ENCODE measurements around the gene KLB. TPM values are rescaled to one million over a fixed set of nuclear protein-coding genes. Genes with fewer than 3 reads are reported as not detected.
A peak's percentile ranks its signal among the peaks of the same experiment; 100 is the strongest.
"Not testable (repeated sequence)": the region's sequence is repeated elsewhere in the genome, so short reads cannot be mapped to it uniquely, and the experiment has no call there.

The KLB gene
- total RNA-seq, 1 donor from 2014 or later, result 0.87 TPM

GRCh38 chr4:39415678-39416283 is 9.1 kb downstream of the KLB start:
- no peak for ATAC-seq
- Histone ChIP-seq H3K27ac (no peak overlapping the region), H3K9me3 (no peaks in the 10 kb centered on the region), H3K27me3 (no peaks in the 10 kb centered on the region), H3K4me3 (no peak overlapping the region), H3K4me1 (no peaks in the 10 kb centered on the region), H3K36me3 (no peaks in the 10 kb centered on the region)
- intact Hi-C loops (cut with DNase I), result no loop called here
- no peak for DNase-seq
- TF ChIP-seq CTCF (IDR thresholded peaks at IDR 0.05), result no peak

- no peaks in the 10 kb centered on the region for H3K9me3 ChIP-seq
- ATAC-seq, result no peak
- H3K36me3 ChIP-seq, result no peaks in the 10 kb centered on the region
- H3K27me3 ChIP-seq, result no peaks in the 10 kb centered on the region
- no peak overlapping the region for H3K4me3 ChIP-seq
- no peak for DNase-seq
- H3K4me1 ChIP-seq, result no peaks in the 10 kb centered on the region
- H3K27ac ChIP-seq, result no peak overlapping the region
- no peak for TF ChIP-seq CTCF (IDR thresholded peaks at IDR 0.05)
- intact Hi-C loops (cut with DNase I), result no loop called here
Measured at GRCh38 chr4:39422247-39422646, 15.5 kb downstream of the KLB start.

GRCh38 chr4:39425297-39425696 is 18.6 kb downstream of the KLB start:
- H3K4me3 ChIP-seq; ATAC-seq; H3K27me3 ChIP-seq; H3K9me3 ChIP-seq; DNase-seq; H3K4me1 ChIP-seq; H3K27ac ChIP-seq; H3K36me3 ChIP-seq; intact Hi-C loops (cut with DNase I): not testable (repeated sequence)

- intact Hi-C loops (cut with DNase I), result no loop called here
- Histone ChIP-seq H3K4me1 (no peaks in the 10 kb centered on the region), H3K4me3 (no peak overlapping the region), H3K9me3 (no peaks in the 10 kb centered on the region), H3K36me3 (no peaks in the 10 kb centered on the region), H3K27me3 (no peaks in the 10 kb centered on the region), H3K27ac (no peak overlapping the region)
- ATAC-seq, result no peak
- DNase-seq, result no peak
- TF ChIP-seq CTCF (IDR thresholded peaks at IDR 0.05), result no peak
Measured at GRCh38 chr4:39426728-39427127, 20.0 kb downstream of the KLB start.

GRCh38 chr4:39427520-39428114 is 20.9 kb downstream of the KLB start:
- no peak overlapping the region for H3K4me3 ChIP-seq
- no peaks in the 10 kb centered on the region for H3K9me3 ChIP-seq
- intact Hi-C loops (cut with DNase I), result no loop called here
- ATAC-seq (peak; percentile 22), DNase-seq (no peak)
- no peaks in the 10 kb centered on the region for H3K36me3 ChIP-seq
- TF ChIP-seq CTCF (IDR thresholded peaks at IDR 0.05), result no peak
- H3K27ac ChIP-seq, result no peak overlapping the region
- no peaks in the 10 kb centered on the region for H3K27me3 ChIP-seq
- H3K4me1 ChIP-seq, result no peaks in the 10 kb centered on the region

- Histone ChIP-seq H3K36me3 (no peaks in the 10 kb centered on the region), H3K4me1 (no peaks in the 10 kb centered on the region), H3K9me3 (no peaks in the 10 kb centered on the region), H3K27me3 (no peaks in the 10 kb centered on the region), H3K27ac (no peak overlapping the region), H3K4me3 (no peak overlapping the region)
- DNase-seq (no peak), ATAC-seq (no peak)
- intact Hi-C loops (cut with DNase I), result no loop called here
- no peak for TF ChIP-seq CTCF (IDR thresholded peaks at IDR 0.05)
Measured at GRCh38 chr4:39429476-39430334, 23.0 kb downstream of the KLB start.

Data from upper lobe of right lung (tissue), 1 donor.